GM19452 (cell line): ENCODE results near the gene SMARCD1.
"Not testable (repeated sequence)": the region's sequence is repeated elsewhere in the genome, so short reads cannot be mapped to it uniquely, and the experiment has no call there.

Experiments used
- ATAC-seq: cut with Tn5 transposase; IDR thresholded peaks from one replicate; pipeline ENCODE4 v1.9.1; 2021; ENCODE audit not compliant: unreplicated experiment

SMARCD1 gene

GRCh38 chr12:50129290-50129689 lies 44.1 kb downstream of the SMARCD1 start:
- no peak for ATAC-seq

GRCh38 chr12:50132505-50133135 lies 47.5 kb downstream of the SMARCD1 start:
- no peak for ATAC-seq

- ATAC-seq: no peak
Measured at GRCh38 chr12:50142993-50143392, 57.9 kb downstream of the SMARCD1 start.

DNA sequence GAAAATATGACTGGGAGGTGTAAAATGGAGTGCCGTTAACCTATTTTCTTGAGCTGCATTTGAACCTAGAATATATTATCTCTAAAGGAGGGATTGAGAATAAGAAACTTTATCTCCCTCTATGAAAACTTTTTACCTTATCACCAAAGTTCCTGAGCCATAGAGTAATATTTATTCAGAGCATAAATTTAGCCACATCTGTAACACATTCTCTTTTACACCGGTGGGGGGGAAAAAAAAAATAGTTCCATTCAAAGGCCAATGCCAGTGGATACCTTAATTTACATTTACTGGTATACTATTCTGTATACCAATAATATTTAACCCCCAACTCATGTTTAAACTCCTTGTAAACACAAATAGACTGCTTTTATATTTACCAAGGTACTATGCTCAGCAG lies 60.3 kb downstream of the SMARCD1 start:
- ATAC-seq: no peak

GRCh38 chr12:50147281-50147680 lies 62.1 kb downstream of the SMARCD1 start:
- ATAC-seq: no peak

DNA sequence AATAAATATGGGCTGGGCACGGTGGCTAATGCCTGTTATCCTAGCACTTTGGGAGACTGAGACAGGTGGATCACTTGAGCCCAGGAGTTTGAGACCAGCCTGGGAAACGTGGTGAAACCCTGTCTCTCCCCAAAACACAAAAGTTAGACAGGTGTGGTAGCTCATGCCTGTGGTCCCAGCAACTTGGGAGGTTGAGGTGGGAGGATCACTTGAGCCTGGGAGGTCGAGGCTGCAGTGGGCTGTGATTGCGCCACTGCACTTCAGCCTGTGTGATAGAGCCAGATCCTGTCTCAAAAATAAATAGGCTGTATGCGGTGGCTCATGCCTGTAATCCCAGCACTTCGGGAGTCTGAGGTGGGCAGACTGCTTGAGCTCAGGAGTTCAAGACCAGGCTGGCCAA lies 62.9 kb downstream of the SMARCD1 start:
- ATAC-seq: not testable (repeated sequence)

- no peak for ATAC-seq
Measured at GRCh38 chr12:50149311-50149710, 64.2 kb downstream of the SMARCD1 start.
